HL-60 (cell line): ENCODE measurements around the gene CCDC6.
A peak's percentile ranks its signal among the peaks of the same experiment; 100 is the strongest.

Experiments used
- DNase-seq, 2 experiments: peaks; one replicate each; pipeline ENCODE4 v3.0.0-alpha.2; 2010 to 2020; ENCODE audit warnings: low read depth in 1 of 2, low spot score in 1 of 2
- H3K27ac ChIP-seq: fragments of 250-450 bp; sonication (Bioruptor Pico); replicated peaks from 2 replicates; pipeline ENCODE4 v1.5.1; 2020; ENCODE audit warnings: mild to moderate bottlenecking, moderate library complexity
- H3K27me3 ChIP-seq: fragments of 250-450 bp; sonication (Bioruptor Pico); 2 replicates; pipeline ENCODE4 v1.5.1; 2021; ENCODE audit warnings: mild to moderate bottlenecking, moderate library complexity; ENCODE audit not compliant: insufficient read depth, poor library complexity, severe bottlenecking
- H3K4me3 ChIP-seq: replicated peaks from 2 replicates; pipeline ENCODE4 v1.5.1; 2011; ENCODE audit warnings: mild to moderate bottlenecking, control low read depth, low read length; ENCODE audit not compliant: insufficient read depth
- CTCF ChIP-seq: IDR thresholded peaks from one replicate; pipeline ENCODE4 v1.5.1; 2011; ENCODE audit warnings: low read length, control low read depth, inconsistent platforms; ENCODE audit not compliant: insufficient read depth
- GABPA ChIP-seq: IDR thresholded peaks from 2 replicates; pipeline ENCODE4 v1.6.1; 2012; ENCODE audit warnings: low read depth
- POLR2AphosphoS5 ChIP-seq: IDR thresholded peaks from 2 replicates; pipeline ENCODE4 v1.6.1; 2012; ENCODE audit warnings: low read depth
- REST ChIP-seq: IDR thresholded peaks from 2 replicates; pipeline ENCODE4 v1.6.1; 2012; ENCODE audit warnings: low read depth; ENCODE audit not compliant: insufficient replicate concordance
- SPI1 ChIP-seq: IDR thresholded peaks from 2 replicates; pipeline ENCODE4 v1.6.1; 2012; ENCODE audit warnings: low read depth, mild to moderate bottlenecking, borderline replicate concordance

Gene CCDC6

GRCh38 chr10:59903871-59904270 is 2.5 kb downstream of the CCDC6 start:
- no peak overlapping the region for H3K4me3 ChIP-seq
- DNase-seq: no peak
- TF ChIP-seq POLR2AphosphoS5 (no peak), SPI1 (no peak), REST (no peak), CTCF (no peak), GABPA (no peak)
- H3K27me3 ChIP-seq: no peaks in the 10 kb centered on the region
- H3K27ac ChIP-seq: 0 out of 2 replicates have a peak overlapping the region, but pooled peaks have one; percentile 11

- TF ChIP-seq REST (no peak), GABPA (no peak), POLR2AphosphoS5 (no peak), CTCF (no peak), SPI1 (no peak)
- no peak for DNase-seq
- Histone ChIP-seq H3K27ac (no peak overlapping the region), H3K4me3 (no peak overlapping the region), H3K27me3 (no peaks in the 10 kb centered on the region)
Observed at GRCh38 chr10:59902016-59902415, 4.3 kb downstream of the CCDC6 start.

GRCh38 chr10:59901470-59901869 is 4.9 kb downstream of the CCDC6 start:
- H3K4me3 ChIP-seq: no peak overlapping the region
- DNase-seq: no peak
- no peaks in the 10 kb centered on the region for H3K27me3 ChIP-seq
- H3K27ac ChIP-seq: no peak overlapping the region
- TF ChIP-seq SPI1 (no peak), CTCF (no peak), GABPA (no peak), REST (no peak), POLR2AphosphoS5 (no peak)
